AG04450 (cell line): Measurements from ENCODE around the gene HTR2C. TPM values are rescaled to one million over a fixed set of nuclear protein-coding genes. Genes with fewer than 3 reads are reported as not detected.
"Not testable (repeated sequence)": the region's sequence is repeated elsewhere in the genome, so short reads cannot be mapped to it uniquely, and the experiment has no call there.

Source experiments
- CTCF ChIA-PET: fragments of 300-600, 350-600 bp; formaldehyde crosslinking; extraction: SDS; loops from one replicate; lab custom pipeline; 2022; ENCODE audit warnings: antibody characterized with exemption, inconsistent platforms; lab: Charles Lee
- POLR2A ChIA-PET: fragments of 350-600 bp; formaldehyde crosslinking; extraction: SDS; loops from one replicate; lab custom pipeline; 2021; ENCODE audit warnings: antibody characterized with exemption, inconsistent platforms; lab: Yijun Ruan, JAX
- DNase-seq: peaks from one replicate; pipeline ENCODE4 v3.0.0-alpha.2; 2011; ENCODE audit warnings: low read depth, low spot score
- H3K27ac ChIP-seq: one replicate; pipeline ENCODE4 v1.5.1; 2012; ENCODE audit warnings: low read depth, low read length, control low read depth
- H3K27me3 ChIP-seq: one replicate; pipeline ENCODE4 v1.6.0; 2012; ENCODE audit warnings: low read length; ENCODE audit not compliant: control insufficient read depth, insufficient read depth
- H3K4me3 ChIP-seq: 2 replicates; pipeline ENCODE4 v1.5.1; 2011; ENCODE audit warnings: mild to moderate bottlenecking, low read depth, low read length, control low read depth
- H3K9me3 ChIP-seq: 2 replicates; pipeline ENCODE4 v1.5.1; 2012; ENCODE audit warnings: low read length; ENCODE audit not compliant: control insufficient read depth, insufficient read depth
- polyA plus RNA-seq: library from polyadenylated mRNA; depleted of rRNA; stranded (reverse); fragments of >200 nt; gene quantifications from 2 replicates; pipeline ENCODE4 v1.2.3, GENCODE V29; 2011
- small RNA-seq: library from RNA; depleted of rRNA; stranded (forward); fragments of <200 nt; gene quantifications from one replicate; pipeline ENCODE3, GENCODE V24; 2012; ENCODE audit warnings: low read depth; ENCODE audit not compliant: insufficient read length
- TF ChIP-seq, protein P1 (sequence below): IDR thresholded peaks from 2 replicates; pipeline ENCODE4 v1.5.1; 2011; ENCODE audit warnings: low read depth, low read length, control low read depth, inconsistent platforms

HTR2C gene
- polyA plus RNA-seq, 1 experiment = not detected

DNA sequence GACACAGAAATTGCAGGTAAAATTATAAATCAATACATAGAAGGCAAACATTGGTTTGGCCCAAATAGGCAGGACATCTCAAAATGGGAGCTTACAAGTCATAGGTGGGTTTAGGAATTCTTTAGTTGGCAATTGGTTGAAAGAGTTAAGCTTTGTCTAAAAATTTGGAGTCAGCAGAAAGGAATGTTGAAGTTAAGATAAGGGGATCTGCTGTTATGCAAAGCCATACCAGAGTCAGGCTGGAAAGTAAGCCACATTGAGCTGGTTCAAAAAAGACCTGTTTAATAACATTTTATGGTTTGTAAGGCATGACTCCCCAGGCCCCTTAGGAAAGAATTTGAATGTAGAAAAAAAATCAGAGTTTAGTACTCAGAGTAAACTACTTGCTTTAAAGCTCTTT lies 341.0 kb downstream of the HTR2C start:
- Histone ChIP-seq H3K27me3 (no peaks in the 10 kb centered on the region), H3K27ac (no peak overlapping the region), H3K4me3 (no peak overlapping the region), H3K9me3 (no peaks in the 10 kb centered on the region)
- POLR2A ChIA-PET = no interaction called here
- TF ChIP-seq, protein P1, sequence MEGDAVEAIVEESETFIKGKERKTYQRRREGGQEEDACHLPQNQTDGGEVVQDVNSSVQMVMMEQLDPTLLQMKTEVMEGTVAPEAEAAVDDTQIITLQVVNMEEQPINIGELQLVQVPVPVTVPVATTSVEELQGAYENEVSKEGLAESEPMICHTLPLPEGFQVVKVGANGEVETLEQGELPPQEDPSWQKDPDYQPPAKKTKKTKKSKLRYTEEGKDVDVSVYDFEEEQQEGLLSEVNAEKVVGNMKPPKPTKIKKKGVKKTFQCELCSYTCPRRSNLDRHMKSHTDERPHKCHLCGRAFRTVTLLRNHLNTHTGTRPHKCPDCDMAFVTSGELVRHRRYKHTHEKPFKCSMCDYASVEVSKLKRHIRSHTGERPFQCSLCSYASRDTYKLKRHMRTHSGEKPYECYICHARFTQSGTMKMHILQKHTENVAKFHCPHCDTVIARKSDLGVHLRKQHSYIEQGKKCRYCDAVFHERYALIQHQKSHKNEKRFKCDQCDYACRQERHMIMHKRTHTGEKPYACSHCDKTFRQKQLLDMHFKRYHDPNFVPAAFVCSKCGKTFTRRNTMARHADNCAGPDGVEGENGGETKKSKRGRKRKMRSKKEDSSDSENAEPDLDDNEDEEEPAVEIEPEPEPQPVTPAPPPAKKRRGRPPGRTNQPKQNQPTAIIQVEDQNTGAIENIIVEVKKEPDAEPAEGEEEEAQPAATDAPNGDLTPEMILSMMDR = no peak
- DNase-seq = peak; percentile 4
- CTCF ChIA-PET = interaction anchor here (0.9 kb wide), 1 partner anchor 35 kb away, joined by 3 read pairs; no protein-coding TSS in a partner anchor

DNA sequence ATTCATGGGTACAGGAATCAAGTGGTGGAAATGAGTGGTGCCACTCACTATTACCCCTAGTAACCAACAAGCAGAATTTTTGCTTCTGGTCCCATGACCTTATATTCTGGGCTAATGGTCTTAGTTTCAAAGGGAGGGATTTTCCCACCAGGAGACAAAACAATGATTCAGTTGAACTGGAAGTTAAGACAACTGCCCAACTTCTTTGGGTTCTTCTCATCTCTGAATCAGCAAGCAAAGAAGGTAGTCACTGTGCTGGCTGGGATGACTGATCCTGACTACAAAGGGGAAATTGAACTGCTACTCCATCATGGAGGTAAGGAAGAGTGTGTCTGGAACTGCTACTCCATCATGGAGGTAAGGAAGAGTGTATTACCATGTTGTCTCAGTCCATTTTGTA lies 346.3 kb downstream of the HTR2C start:
- Histone ChIP-seq H3K9me3 (peaks cover 4% of the 10 kb centered on the region; the same call in 1 of the 2 replicates), H3K27ac (no peak overlapping the region), H3K4me3 (no peak overlapping the region), H3K27me3 (no peaks in the 10 kb centered on the region)
- CTCF ChIA-PET = no interaction called here
- POLR2A ChIA-PET = no interaction called here
- TF ChIP-seq, protein P1 = no peak
- DNase-seq = no peak

DNA sequence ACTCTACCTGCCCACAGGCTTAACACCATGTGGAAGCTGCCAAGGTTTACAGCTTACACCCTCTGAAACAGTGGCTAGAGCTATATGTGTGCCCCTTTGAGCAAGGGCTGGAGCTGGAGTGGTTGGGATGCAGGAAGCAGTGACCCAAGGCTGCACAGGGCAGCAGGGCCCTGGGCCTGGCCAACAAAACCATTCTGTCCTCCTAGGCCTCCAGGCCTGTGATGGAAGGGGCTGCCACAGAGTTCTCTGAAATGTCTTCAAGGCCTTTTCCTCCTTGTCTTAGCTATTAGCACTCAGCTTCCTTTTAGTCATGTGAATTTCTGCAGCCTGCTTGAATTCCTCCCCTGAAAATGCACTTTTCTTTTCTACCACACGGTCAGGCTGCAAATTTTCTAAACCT lies 348.7 kb downstream of the HTR2C start:
- H3K27me3 ChIP-seq = no peaks in the 10 kb centered on the region
- peaks cover 4% of the 10 kb centered on the region; the same call in 1 of the 2 replicates for H3K9me3 ChIP-seq
- DNase-seq = no peak
- H3K4me3 ChIP-seq = no peak overlapping the region
- no peak overlapping the region for H3K27ac ChIP-seq
- CTCF ChIA-PET = no interaction called here
- TF ChIP-seq, protein P1 = no peak
- POLR2A ChIA-PET = no interaction called here

DNA sequence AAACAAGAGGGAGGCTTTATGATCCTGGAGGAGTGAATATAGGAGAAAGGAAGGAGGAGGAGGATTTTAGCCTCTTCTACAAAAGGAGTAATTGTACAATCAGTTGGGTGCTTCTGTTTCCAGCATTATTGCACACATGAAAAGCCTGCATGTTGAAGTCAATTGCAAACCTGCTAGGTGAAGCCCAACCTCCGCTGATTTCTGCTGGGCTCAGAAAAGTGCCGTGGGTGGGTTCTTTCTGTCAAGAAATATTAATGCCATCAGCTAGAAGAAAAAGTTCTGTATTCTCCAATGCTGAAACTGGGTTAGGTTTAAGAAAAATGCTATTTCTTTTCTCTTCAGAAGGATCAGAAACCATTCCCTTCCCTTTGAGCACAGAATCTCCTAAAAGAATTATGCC lies 349.4 kb downstream of the HTR2C start:
- H3K4me3 ChIP-seq, H3K27ac ChIP-seq, H3K27me3 ChIP-seq, DNase-seq, POLR2A ChIA-PET, H3K9me3 ChIP-seq, CTCF ChIA-PET: not testable (repeated sequence)

DNA sequence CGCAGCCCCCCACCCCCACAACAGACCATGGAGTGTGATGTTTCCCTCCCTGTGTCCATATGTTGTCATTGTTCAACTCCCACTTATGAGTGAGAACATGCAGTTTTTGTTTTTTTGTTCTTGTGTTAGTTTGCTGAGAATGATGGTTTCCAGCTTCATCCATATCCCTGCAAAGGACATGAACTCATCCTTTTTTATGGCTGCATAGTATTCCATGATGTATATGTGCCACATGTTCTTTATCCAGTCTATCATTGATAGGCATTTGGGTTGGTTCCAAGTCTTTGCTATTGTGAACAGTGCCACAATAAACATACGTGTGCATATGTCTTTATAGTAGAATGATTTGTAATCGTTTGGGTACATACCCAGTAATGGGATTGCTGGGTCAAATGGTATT lies 353.2 kb downstream of the HTR2C start:
- POLR2A ChIA-PET, H3K9me3 ChIP-seq, H3K27ac ChIP-seq, DNase-seq, CTCF ChIA-PET, H3K4me3 ChIP-seq, H3K27me3 ChIP-seq: not testable (repeated sequence)

DNA sequence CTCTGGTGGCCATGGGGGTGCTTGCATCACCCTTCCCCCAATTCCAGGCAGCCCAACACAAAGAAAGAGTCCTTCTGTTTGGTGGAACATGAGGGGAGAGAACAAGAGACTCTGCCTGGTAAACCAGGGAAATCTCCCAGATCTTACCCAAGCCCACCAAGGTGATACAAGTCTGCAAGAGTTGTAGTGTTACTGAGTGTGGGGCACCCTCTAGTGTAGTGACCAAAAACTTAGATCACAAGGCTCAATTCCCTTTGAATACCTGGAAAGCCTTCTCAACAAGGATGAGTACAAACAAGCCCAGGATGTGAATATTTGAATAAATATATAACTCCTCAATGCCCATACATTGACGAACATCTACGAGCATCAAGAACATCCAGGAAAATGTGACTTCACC lies 368.8 kb downstream of the HTR2C start:
- Histone ChIP-seq H3K27ac (no peak overlapping the region), H3K27me3 (no peaks in the 10 kb centered on the region), H3K4me3 (no peak overlapping the region), H3K9me3 (no peaks in the 10 kb centered on the region)
- TF ChIP-seq, protein P1 = no peak
- ChIA-PET CTCF (no interaction called here), POLR2A (no interaction called here)
- no peak for DNase-seq

Small RNA genes within 50 kb of the gene (small RNA-seq; reads per million reads assigned to genes)
- gene AL355812.1 = not detected
- gene MIR1264 = not detected
- gene MIR1298 = not detected
- gene MIR1911 = not detected
- gene MIR1912 = not detected
- not detected for gene MIR448
- not detected for gene MIR764
- not detected for gene SNORA35
